HG02840 (cell line): ENCODE data around the gene OR4D5.

Experiments used
- ATAC-seq: cut with Tn5 transposase; IDR thresholded peaks from one replicate; pipeline ENCODE4 v1.9.1; 2021; ENCODE audit warnings: mild to moderate bottlenecking, moderate library complexity, moderate number of reproducible peaks; ENCODE audit not compliant: unreplicated experiment, low FRiP score

Gene OR4D5

DNA sequence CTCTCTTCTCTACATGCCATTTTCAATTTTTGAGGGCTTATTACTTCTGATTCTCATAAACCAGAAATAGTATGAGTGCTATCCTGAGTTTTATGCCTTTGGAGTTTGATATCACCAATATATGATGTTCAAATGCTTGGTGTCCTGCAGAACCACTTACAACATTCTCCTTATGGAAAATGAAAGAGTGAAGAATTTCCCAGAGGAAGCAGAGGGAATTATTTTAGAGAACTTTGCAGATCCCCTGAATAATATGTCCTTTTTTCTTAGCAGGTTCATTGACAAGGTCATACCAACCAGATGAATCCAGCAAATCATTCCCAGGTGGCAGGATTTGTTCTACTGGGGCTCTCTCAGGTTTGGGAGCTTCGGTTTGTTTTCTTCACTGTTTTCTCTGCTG is at the start of gene OR4D5:
OR4D5 (plus strand) TSS at position 301 of the 400 bp plus-strand sequence; CDS start at position 301, 0 bp downstream.
- ATAC-seq: no peak

DNA sequence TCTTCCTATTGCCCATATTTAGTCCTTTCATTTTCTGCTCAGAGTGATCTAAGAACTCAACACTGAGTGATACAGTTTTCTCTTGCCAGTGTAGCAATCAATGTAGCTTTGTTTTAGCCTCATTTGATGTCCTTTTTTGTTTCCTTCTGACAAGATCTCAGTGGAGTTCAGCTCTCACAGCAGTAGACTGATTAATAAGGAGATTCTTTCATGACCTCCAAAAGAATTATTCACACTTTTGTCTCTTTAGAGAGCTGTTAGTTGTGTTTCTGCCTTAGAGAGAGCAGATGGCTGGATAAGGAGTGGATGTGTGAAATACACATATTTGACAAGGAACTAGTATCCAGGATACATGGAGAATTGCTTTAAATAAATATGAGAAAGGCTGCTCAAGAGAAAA is 47.4 kb upstream of the OR4D5 start:
- no peak for ATAC-seq

DNA sequence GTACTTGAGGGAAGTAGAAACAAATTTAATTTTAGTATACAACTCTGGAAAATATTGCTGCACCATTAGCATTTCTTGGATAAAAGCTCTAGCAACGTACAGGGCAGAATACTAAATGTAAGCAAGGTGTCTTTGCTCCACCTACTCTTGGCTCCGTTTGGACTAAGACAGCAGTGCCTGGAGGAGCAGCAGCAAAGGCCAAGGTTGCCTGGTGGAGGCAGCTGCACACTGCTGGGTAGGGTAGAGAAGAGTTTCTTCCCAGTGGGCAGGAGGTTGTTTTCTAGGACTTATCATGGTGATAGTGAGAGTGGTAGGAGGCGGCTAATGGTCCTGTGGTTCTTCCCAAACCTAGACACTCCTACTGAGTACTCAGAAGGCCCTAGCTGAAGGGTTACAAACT is 39.6 kb upstream of the OR4D5 start:
- ATAC-seq: no peak

DNA sequence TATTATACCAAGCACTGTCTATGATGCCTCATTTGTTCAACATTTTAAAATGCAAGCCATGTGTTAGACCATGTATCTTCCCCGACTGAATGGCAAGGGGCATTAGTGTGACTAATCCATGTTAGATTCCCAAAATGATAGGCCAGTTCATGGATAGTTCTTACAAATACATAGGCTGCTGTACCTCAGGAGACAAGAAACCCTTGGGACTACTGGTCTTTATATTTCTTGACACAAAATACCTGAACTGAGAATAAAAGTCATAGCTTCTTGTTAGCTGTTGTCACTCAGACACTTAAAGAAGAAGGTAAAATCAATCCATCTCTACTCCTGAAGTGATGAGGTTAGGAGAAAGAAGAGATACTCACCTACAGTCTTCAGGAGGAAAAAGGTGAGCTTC is 37.5 kb upstream of the OR4D5 start, which contains the start of gene OR8D4:
OR8D4 (plus strand) TSS at position 301 of the 400 bp plus-strand sequence. CDS start 4,265 bp downstream, outside the sequence.
- ATAC-seq: no peak

DNA sequence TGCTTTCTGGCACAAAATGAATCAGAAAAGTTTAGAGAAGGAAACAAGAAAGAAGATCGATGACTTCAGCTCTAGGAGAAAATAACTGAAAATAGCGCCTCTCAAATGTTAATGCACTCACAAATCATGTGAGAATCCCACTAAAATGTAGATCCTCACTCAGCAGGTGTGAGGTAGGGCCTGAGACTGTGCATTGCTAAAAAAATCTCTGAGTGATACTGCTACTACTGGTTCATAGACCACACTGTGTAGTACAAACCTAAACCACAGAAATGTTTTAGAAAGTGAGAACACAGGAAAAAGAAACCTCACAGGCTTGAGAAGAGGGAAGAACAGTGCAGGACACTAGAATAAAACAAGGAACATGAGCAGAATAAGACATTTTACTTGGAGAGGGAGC is 35.5 kb upstream of the OR4D5 start:
- ATAC-seq: no peak

DNA sequence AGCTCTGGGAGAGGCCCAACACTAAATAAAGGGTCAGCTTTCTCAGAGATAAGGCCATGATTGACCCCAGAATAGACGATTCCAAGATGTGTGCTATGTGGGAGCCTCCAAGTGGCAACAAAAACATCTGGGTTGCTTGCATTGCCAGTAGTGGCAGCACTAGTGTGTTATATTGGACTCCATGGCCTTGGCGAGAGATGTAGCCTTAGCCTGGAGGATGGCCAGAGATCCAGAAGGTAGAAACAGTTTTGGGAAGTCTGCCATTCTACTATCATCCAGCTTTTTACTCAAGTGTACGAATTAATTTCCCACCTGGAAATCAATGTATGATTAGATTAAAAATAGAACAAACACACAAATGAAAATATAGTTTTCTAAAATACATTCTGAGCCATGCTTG is 34.5 kb upstream of the OR4D5 start:
- no peak for ATAC-seq

DNA sequence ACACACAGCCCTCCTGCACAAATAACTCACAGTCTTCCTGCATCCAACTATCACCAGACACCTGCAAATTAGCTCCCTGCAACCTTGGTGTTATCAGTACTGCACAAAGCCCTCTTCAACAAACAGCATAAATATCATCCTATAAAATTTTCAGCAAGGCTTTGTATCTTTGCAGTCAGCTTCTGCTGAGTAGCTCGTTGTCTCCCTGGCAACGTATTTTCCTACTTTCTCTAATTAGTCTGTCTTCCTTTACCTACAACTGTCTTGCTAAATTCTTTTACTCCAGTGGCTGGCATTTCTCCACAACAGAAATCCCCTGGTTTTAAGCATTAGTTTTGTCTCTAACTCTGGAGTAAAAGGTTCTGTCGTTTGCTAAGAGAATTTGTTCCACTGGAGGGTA is 33.6 kb upstream of the OR4D5 start:
- no peak for ATAC-seq

DNA sequence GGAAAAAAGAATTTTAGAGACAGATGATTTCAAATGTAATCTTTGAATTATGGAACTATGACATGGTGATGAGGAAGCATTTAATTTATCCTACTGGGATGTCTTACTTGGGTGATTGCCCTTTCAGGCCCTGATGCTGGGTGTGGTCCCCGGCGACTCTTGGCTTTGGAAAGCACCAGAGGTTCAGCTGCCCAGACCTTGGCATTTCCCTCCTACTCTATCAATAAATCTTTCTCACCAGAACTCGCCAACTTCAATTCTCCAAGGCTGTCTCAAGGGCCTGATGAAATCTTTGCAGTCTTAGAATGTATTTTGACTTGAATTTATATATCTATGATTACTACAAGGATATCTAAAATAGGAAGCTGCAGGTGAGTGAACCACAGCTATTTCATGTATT is 18.5 kb upstream of the OR4D5 start:
- no peak for ATAC-seq

DNA sequence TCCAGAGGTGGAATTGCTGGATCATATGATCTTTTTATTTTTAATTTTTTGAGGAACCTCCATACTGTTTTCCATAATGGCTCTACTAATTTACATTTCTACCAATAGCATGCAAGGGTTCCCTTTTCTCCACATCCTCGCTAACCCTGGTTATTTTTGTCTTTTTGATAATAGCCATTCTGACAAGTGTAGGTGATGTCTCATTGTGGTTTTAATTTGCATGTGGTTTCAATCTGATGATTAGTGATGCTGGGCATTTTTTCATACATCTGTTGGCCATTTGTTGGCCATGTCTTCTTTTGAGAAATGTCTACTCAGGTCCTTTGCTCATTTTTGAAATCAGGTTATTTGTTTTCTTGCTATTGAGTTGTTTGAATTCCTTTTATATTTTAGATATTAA is 15.4 kb upstream of the OR4D5 start:
- ATAC-seq: no peak

DNA sequence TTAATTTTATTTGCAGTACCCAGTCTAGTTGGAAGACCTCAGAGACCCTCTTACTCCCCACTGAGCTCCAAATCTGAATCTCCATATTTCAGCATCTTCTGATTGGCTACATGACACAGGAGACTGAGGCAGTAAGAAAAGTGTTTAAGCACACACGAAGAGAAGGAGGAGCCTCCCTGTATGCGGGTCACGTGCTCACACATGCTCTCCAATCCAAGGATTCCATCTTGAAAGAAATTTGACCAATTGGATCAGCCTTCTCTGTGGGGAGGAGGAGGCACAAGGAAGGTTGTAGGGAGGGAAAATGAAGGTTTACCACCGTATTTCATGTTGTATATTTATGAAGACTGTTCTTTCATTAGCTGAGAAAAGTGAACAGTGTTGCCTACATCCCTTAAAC is 3.0 kb downstream of the OR4D5 start:
- ATAC-seq: no peak

DNA sequence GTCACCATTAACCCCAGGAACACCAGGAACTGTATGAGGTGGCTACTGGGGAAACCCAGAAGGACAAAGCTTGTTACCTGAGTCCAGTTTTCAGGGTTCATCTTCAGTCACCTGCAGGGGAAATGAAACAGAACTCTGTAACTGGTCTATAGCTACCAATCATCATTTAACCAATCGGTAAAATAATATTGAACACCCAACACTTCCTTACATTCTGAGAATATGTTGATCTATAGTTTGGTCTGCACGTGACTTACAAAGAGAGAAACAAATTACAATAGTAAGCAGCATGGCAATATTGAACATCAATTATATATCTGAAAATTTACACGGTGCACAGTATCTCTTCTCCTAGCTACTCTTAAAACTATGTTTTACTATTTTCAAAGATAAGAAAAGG is 4.3 kb downstream of the OR4D5 start, which contains the start of gene OR6T1:
OR6T1 (minus strand) TSS at position 101 of the 400 bp plus-strand sequence; CDS start at position 101, 0 bp downstream.
- ATAC-seq: no peak

DNA sequence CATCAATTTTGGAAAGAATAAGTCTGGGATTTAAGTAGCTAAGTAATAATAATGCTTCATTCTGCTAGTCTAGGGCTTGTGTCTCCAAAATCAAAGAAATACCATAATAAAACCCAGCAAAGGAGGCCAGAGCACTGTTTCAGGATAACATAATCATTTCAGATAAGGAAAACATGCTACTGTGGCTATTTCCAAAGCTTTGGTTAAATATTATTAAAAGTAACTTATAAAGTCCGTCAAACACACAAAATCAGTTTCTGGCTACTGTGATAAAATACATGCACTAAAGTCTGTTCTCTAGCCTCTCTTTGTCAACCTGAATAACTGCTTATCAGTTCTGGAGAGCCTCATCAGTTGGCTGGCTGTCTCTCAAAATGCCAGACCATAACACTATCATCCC is 5.7 kb downstream of the OR4D5 start:
- no peak for ATAC-seq

DNA sequence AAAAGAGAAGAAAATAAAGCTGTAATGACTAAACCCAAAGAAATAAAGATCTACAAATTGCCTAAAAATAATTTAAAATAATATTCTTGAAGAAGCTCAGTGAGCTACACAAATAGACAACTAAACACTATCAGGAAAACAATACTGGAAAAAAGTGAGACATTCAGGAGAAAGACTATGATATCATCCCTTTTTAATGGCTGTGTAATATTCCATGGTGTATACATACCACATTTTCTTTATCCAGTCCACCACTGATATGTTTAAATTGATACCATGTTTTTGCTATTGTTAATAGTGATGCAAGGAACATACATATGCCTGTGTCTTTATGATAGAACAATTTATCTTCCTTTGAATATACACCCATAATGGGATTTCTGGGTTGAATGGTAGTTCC is 17.3 kb downstream of the OR4D5 start:
- ATAC-seq: no peak

DNA sequence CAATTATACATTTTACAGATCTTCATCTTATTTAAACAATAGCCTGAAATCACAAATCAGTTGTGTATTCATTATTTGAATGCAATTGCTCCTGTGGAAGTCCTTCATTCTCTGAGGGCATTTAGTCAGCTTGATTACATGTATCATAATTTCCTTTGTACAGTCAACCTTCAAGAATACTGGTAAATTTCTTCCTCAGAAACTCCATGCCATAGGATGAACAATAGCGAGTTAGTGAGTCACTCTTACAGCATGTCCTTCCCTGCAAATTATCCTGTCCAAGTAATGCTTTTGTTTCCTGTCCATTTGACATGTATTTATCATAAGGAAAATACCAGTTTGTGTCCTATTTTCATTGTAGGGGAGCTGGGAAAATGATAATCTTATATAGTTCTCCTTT is 34.4 kb downstream of the OR4D5 start:
- ATAC-seq: no peak

DNA sequence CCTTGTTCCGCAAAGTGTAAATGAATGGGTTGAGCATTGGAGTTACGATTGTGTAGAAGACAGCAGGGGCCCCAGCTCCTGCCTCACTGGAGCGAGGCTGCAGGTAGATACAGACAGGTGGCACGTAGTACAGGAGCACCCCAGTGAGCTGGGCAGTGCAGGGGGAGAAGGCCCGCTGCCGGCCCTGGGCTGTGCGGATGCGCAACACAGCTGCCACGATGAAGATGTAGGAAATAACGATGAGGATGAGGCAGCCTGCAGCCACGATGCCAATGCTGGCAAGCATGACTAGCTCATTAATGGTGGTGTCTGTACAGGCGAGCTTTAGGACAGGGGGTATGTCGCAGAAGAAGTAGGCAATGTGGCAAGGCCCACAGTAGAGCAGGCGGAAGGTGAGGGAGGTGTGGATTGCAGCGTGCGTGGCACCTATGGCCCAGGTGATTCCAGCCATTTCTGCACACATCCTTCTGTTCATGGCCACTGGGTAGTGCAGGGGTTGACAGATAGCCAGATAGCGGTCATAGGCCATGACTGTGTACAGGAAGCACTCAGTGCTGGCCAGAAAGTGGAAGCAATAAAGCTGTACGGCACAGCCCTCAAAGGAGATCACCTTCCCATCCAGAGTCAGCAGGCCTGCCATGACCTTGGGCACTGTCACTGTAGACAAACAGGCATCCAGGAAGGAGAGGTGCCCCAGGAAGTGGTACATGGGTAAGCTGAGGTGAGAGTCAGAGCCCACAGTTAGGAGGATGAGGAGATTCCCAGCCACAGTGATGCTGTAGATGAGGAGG is 37.5 kb downstream of the OR4D5 start:
- no peak for ATAC-seq

DNA sequence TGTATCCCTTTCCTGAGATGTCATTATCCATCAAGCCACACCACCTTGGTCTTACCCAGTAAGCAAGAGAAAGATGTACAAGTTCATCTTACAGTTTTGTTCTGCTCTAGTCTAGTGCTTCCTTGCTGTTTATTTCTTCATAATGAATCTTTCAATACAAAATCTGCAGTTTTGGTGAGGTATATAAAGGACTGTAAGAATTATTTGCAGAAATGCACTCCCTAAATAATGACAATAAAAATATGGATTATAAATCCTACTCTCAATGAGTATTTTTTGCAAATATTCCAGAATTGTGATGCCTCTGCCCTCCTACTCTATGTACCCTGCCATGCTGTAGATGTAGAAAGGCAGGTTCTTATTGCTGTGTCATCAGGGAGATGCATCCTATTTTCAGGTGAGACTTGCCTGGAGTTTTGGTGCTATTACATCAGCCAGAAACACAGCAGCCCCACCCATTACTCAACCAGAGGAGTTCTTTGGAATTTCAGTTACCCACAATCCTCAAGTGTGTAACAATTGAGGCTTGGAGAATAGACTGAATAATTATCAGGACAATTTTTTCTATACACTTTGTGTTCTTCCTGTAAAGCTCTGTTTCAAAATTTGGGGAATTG is 38.4 kb downstream of the OR4D5 start, which contains the start of gene OR10S1:
OR10S1 (minus strand) TSS at position 51 of the 617 bp plus-strand sequence. CDS start 117 bp downstream, outside the sequence.
- no peak for ATAC-seq

DNA sequence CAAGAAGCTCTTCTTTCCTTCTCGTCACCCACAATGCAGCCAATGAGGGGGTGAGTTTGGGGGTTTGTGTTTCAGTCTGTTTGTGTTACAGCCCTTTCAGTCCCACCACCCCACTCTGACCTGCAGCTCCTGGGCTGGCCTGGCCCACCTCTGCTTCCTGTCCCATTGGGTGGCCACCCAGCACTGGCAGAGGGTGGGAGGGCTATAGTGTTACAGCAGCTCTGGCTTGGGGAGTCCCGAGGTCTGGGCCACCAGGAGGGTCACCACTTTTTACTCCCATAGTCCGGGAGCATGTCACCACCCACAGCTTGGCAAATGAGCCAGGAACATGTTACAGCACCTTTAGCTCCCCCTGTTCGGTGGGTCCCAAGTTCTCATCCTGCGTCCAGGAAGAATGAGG is 39.9 kb downstream of the OR4D5 start:
- no peak for ATAC-seq
